HUES6 (cell line): ENCODE results near the gene SH2B2.
"Not testable (repeated sequence)": the region's sequence is repeated elsewhere in the genome, so short reads cannot be mapped to it uniquely, and the experiment has no call there.

Source experiments
- H3K27ac ChIP-seq: 2 replicates; pipeline ENCODE4 v1.7.0; 2013; ENCODE audit warnings: low read depth, mild to moderate bottlenecking, low read length, inconsistent platforms
- H3K27me3 ChIP-seq: 2 replicates; pipeline ENCODE4 v1.6.1; 2013; ENCODE audit warnings: low read length; ENCODE audit not compliant: control insufficient read depth, insufficient read depth
- H3K36me3 ChIP-seq: 2 replicates; pipeline ENCODE4 v1.6.1; 2013; ENCODE audit warnings: low read length; ENCODE audit not compliant: control insufficient read depth, insufficient read depth
- H3K4me1 ChIP-seq: 2 replicates; pipeline ENCODE4 v1.6.1; 2013; ENCODE audit warnings: low read length; ENCODE audit not compliant: control insufficient read depth, insufficient read depth
- H3K4me3 ChIP-seq: 2 replicates; pipeline ENCODE4 v1.5.1; 2013; ENCODE audit warnings: low read depth, low read length
- H3K9ac ChIP-seq: one replicate; pipeline ENCODE4 v1.6.1; 2013; ENCODE audit warnings: mild to moderate bottlenecking, low read length
- H3K9me3 ChIP-seq: 2 replicates; pipeline ENCODE4 v1.6.1; 2013; ENCODE audit warnings: low read depth, low read length; ENCODE audit not compliant: control insufficient read depth, insufficient read depth

SH2B2 gene

GRCh38 chr7:102364394-102364886, 77.8 kb downstream of the SH2B2 start:
- peaks cover 11% of the 10 kb centered on the region for H3K36me3 ChIP-seq
- H3K27ac ChIP-seq, H3K4me1 ChIP-seq, H3K27me3 ChIP-seq, H3K9me3 ChIP-seq: not testable (repeated sequence)
- peak overlapping the region; percentile 71 for H3K4me3 ChIP-seq
- peak overlapping the region; percentile 69 for H3K9ac ChIP-seq

GRCh38 chr7:102365390-102365789, 78.7 kb downstream of the SH2B2 start:
- H3K9me3 ChIP-seq, H3K9ac ChIP-seq, H3K27me3 ChIP-seq, H3K27ac ChIP-seq, H3K4me3 ChIP-seq, H3K4me1 ChIP-seq: not testable (repeated sequence)
- peaks cover 11% of the 10 kb centered on the region for H3K36me3 ChIP-seq

GRCh38 chr7:102370038-102370437, 83.4 kb downstream of the SH2B2 start:
- not testable (repeated sequence) for H3K9ac ChIP-seq, H3K9me3 ChIP-seq, H3K27ac ChIP-seq, H3K4me3 ChIP-seq, H3K4me1 ChIP-seq, H3K27me3 ChIP-seq
- H3K36me3 ChIP-seq: peaks cover 14% of the 10 kb centered on the region
